Astrocyte (in vitro differentiated cells and primary cell): ENCODE measurements around the gene RALY.

Experiments
- EZH2 ChIP-seq: IDR thresholded peaks from 2 replicates; pipeline ENCODE4 v1.6.1; 2012; ENCODE audit warnings: mild to moderate bottlenecking, low read length, inconsistent platforms; ENCODE audit not compliant: insufficient read depth
- TF ChIP-seq, protein P1 (sequence below): IDR thresholded peaks from 2 replicates; pipeline ENCODE4 v1.5.1; 2011; ENCODE audit warnings: low read depth, mild to moderate bottlenecking, inconsistent platforms, low read length, moderate library complexity; ENCODE audit not compliant: insufficient read depth

DNA sequence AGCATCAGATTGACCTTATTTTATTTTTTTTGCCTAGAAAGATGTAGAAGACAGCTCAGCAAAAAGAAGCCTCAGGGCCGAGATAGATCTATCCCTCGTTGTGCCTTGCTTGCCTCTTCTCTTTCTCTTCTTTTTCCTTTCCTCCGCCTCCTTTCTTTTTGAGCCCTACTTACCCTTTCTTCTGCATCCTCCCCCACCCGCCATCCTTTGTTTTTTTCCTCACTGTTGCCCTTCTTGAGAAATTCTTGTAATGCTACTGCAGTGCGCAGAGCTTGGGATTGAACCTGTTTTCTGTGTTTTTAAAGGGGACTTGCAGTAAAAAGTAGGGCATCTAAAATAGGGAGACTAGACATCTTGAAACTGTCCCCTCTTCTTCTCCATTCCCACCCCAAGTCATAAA lies 18.6 kb downstream of the RALY start:
- TF ChIP-seq, protein P1, sequence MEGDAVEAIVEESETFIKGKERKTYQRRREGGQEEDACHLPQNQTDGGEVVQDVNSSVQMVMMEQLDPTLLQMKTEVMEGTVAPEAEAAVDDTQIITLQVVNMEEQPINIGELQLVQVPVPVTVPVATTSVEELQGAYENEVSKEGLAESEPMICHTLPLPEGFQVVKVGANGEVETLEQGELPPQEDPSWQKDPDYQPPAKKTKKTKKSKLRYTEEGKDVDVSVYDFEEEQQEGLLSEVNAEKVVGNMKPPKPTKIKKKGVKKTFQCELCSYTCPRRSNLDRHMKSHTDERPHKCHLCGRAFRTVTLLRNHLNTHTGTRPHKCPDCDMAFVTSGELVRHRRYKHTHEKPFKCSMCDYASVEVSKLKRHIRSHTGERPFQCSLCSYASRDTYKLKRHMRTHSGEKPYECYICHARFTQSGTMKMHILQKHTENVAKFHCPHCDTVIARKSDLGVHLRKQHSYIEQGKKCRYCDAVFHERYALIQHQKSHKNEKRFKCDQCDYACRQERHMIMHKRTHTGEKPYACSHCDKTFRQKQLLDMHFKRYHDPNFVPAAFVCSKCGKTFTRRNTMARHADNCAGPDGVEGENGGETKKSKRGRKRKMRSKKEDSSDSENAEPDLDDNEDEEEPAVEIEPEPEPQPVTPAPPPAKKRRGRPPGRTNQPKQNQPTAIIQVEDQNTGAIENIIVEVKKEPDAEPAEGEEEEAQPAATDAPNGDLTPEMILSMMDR: no peak
- no peak for TF ChIP-seq EZH2
